ENCODE data around the gene GMPPA. TPM values are rescaled to one million over a fixed set of nuclear protein-coding genes. Genes with fewer than 3 reads are reported as not detected.

The GMPPA gene
- total RNA-seq, 1 experiment from 2014 or later: 32.0 TPM

DNA sequence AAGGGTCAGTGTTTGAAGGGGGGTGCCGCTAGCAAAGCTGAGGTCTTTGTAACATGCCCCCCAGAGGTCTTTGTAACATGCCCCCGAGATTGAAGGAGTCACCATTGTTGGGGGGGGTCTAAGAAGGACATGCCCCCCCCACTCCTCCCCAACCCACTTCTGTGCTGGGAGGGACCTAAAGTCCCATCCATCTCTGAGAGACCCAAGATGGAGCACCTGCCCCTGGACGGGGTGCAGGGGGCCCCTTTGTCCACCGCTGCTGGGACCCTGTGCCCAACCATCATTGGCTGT is 9.7 kb downstream of the GMPPA start:
- no peak overlapping the region; a peak in 1 of 7 replicates for H3K27ac Mint-ChIP-seq
- peaks cover 4% of the 10 kb centered on the region for H3K23me2 ChIP-seq (ENCODE audit: insufficient read length, low read depth, low read length, poor library complexity, severe bottlenecking)
- no peak overlapping the region for H2BK120ac ChIP-seq (ENCODE audit: low read depth, low read length, poor library complexity, severe bottlenecking)
- DNase-seq: no peak
- peaks cover 13% of the 10 kb centered on the region; the same call in 1 of the 2 replicates for H3K4me1 ChIP-seq (ENCODE audit: insufficient read depth, low read length)
- H3K27ac ChIP-seq (ENCODE audit: insufficient read length, low read depth, low read length): no peak overlapping the region
- H3K9ac ChIP-seq (ENCODE audit: extremely low read depth, insufficient read length, low read length): no peak overlapping the region
- no peak overlapping the region for H2AK5ac ChIP-seq (ENCODE audit: insufficient read length, low read length)
- H3K4me1 Mint-ChIP-seq: peaks cover 56 to 68% of the 10 kb centered on the region in 2 experiments
- H3K4me2 ChIP-seq (ENCODE audit: insufficient read depth, insufficient read length, low read length): no peak overlapping the region
- H2BK15ac ChIP-seq (ENCODE audit: low read depth, low read length): no peak overlapping the region
- H4K20me1 ChIP-seq (ENCODE audit: control insufficient read depth, insufficient read depth, insufficient read length): no peaks in the 10 kb centered on the region
- no peak overlapping the region for H2BK5ac ChIP-seq (ENCODE audit: insufficient read length, low read length)
- TF ChIP-seq, protein P1, sequence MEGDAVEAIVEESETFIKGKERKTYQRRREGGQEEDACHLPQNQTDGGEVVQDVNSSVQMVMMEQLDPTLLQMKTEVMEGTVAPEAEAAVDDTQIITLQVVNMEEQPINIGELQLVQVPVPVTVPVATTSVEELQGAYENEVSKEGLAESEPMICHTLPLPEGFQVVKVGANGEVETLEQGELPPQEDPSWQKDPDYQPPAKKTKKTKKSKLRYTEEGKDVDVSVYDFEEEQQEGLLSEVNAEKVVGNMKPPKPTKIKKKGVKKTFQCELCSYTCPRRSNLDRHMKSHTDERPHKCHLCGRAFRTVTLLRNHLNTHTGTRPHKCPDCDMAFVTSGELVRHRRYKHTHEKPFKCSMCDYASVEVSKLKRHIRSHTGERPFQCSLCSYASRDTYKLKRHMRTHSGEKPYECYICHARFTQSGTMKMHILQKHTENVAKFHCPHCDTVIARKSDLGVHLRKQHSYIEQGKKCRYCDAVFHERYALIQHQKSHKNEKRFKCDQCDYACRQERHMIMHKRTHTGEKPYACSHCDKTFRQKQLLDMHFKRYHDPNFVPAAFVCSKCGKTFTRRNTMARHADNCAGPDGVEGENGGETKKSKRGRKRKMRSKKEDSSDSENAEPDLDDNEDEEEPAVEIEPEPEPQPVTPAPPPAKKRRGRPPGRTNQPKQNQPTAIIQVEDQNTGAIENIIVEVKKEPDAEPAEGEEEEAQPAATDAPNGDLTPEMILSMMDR (conservative IDR thresholded peaks at IDR 0.05): no peak
- WGBS (ENCODE audit: extremely low coverage, insufficient read length, low lambda C conversion rate): no CpG with 5 or more reads among the region's 4 CpGs
- no peak overlapping the region for H2AFZ ChIP-seq (ENCODE audit: low read length)
- no peak overlapping the region for H3K4ac ChIP-seq (ENCODE audit: low read depth, low read length)
- peaks cover 36% of the 10 kb centered on the region for H3K27me3 Mint-ChIP-seq (ENCODE audit: low read depth)
- H3K56ac ChIP-seq (ENCODE audit: insufficient read length, low read depth, low read length): no peak overlapping the region
- H3T11ph ChIP-seq (ENCODE audit: low read length): no peak overlapping the region
- no peak overlapping the region for H4K8ac ChIP-seq (replicated peaks; ENCODE audit: insufficient read length, low read depth, low read length)
- H3K14ac ChIP-seq (ENCODE audit: insufficient read depth, low read length): no peak overlapping the region
- peaks cover 2% of the 10 kb centered on the region; the same call in 1 of the 2 replicates for H3K27me3 ChIP-seq (ENCODE audit: insufficient read depth, low read length)
- H4K91ac ChIP-seq (ENCODE audit: insufficient read length, low read depth, low read length): no peak overlapping the region
- H2BK20ac ChIP-seq (ENCODE audit: low read depth, low read length, poor library complexity, severe bottlenecking): no peak overlapping the region
- H3K18ac ChIP-seq (ENCODE audit: insufficient read length, low read depth, low read length): no peak overlapping the region
- H3K36me3 Mint-ChIP-seq (ENCODE audit: insufficient read depth in 1 of 3, low read depth in 3 of 3): peaks cover 13 to 19% (median 16%) of the 10 kb centered on the region in 3 experiments; a peak in 6 of 7 replicates
- no peaks in the 10 kb centered on the region; a peak in 2 of 5 replicates for H3K9me3 Mint-ChIP-seq
- no peaks in the 10 kb centered on the region for H3K79me2 ChIP-seq (ENCODE audit: insufficient read depth, low read length)
- no peak overlapping the region for H3K23ac ChIP-seq (ENCODE audit: insufficient read length, low read depth, low read length)
- H3K79me1 ChIP-seq (ENCODE audit: insufficient read depth, low read depth, low read length, poor library complexity, severe bottlenecking): no peaks in the 10 kb centered on the region
- no peak overlapping the region for H2BK12ac ChIP-seq (ENCODE audit: insufficient read length, low read depth, low read length)
- no peaks in the 10 kb centered on the region for H3K9me3 ChIP-seq (ENCODE audit: control insufficient read depth, low read depth, low read length)
- H4K5ac ChIP-seq (ENCODE audit: insufficient read length, low read depth, low read length): no peak overlapping the region
- no peak overlapping the region for H3K4me3 Mint-ChIP-seq
